GM12874 (cell line): ENCODE measurements around the gene EFNA4.

Experiments used
- CTCF ChIP-seq: IDR thresholded peaks from 2 replicates; pipeline ENCODE4 v1.5.1; 2011; ENCODE audit warnings: low read depth, mild to moderate bottlenecking, control low read depth, low read length, moderate library complexity; ENCODE audit not compliant: insufficient read depth

The EFNA4 gene

GRCh38 chr1:155026588-155026987 is 37.0 kb upstream of the EFNA4 start:
- no peak for TF ChIP-seq CTCF

GRCh38 chr1:155029513-155030242 is 33.9 kb upstream of the EFNA4 start:
- no peak for TF ChIP-seq CTCF

DNA sequence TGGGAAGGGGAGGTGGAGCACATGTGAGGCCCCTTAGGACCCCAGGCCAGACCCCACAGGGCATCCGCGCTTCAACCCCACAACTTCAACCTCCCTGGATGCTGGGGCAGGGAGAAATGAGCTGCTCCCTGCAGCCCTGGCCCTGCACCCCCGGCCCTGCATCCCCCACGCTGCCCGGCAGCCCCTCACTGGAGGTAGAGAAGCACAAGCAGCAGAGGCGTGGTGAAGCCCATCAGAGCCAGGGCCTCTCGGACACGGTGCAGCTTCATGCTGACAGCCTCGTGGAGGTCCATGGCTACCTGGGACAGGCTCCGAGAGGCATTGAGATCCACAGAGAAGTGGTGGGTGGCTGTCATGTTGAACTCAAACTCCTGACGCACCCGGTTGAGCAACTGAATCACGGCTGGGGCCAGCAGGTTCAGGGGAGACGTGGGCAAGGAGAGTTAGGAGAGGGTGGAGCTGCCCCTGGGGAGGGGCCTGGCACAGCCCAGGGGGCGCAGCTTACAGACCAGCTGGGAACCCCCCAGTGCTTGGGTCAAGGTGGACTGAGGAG is 33.2 kb upstream of the EFNA4 start:
- TF ChIP-seq CTCF = no peak

DNA sequence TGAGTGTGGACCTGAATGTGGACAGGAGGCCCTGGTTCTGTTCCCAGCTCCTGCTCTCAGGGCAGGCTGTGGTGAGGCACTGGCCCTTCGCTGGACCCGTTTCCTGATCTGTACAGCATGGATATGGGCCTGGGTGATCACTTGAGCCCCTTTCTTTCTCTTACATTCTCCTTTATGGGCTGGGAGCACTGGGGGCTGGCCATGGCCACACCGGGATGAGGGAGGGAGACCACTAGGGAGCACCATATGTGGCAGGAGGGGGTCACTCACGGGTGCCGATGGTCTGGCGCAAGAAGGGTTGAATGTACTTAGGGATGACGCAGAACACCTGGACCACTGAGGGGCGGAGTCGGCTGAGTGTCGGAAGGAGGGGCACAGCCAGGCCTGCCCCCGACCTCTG is 32.6 kb upstream of the EFNA4 start:
- TF ChIP-seq CTCF = no peak

DNA sequence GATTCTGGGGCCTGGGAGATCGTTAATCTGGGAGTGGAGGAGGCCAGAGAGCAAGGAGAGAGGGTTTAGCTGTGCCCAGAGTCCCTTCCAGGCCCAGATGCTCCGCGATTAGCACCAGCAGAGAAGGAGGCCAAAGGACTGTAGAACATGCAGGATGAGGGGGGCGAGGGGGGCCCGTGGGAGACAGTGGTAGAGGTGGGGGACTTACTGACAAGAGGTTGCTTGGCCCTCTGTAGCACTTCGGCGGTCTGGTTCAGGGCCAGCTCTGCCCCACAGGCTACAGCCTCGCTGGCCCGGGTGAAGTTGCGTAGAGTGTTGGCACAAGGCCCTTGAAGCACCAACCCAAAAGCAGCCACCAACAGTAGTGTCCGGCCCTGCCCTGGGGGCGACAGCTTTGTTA is 30.7 kb upstream of the EFNA4 start:
- no peak for TF ChIP-seq CTCF

DNA sequence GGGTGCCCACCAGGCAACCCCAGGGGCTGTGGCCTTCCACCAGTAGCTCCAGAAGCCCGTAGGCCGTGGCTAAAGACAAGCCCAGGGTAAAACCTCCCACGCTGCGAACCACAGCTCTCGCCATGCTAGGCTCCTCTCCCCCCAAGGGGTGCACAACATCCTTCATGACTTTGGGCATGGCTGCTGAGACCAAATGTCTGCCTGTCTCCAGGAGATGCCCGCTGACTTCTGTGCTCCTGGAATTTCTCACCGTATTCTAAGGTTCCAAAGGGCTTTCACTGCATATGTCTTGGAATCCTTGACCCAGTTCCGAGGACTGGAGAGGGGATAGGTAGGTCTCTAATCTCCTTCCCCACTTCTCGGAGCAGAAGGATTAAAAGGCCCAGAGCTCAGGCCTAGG is 30.0 kb upstream of the EFNA4 start, which contains the start of the genes DCST1 and DCST2:
DCST1 (plus strand) TSS at position 301 of the 400 bp plus-strand sequence. CDS start 213 bp downstream, outside the sequence.
DCST2 (minus strand) TSS at position 258 of the 400 bp plus-strand sequence; CDS start at position 178, 80 bp downstream.
- no peak for TF ChIP-seq CTCF

DNA sequence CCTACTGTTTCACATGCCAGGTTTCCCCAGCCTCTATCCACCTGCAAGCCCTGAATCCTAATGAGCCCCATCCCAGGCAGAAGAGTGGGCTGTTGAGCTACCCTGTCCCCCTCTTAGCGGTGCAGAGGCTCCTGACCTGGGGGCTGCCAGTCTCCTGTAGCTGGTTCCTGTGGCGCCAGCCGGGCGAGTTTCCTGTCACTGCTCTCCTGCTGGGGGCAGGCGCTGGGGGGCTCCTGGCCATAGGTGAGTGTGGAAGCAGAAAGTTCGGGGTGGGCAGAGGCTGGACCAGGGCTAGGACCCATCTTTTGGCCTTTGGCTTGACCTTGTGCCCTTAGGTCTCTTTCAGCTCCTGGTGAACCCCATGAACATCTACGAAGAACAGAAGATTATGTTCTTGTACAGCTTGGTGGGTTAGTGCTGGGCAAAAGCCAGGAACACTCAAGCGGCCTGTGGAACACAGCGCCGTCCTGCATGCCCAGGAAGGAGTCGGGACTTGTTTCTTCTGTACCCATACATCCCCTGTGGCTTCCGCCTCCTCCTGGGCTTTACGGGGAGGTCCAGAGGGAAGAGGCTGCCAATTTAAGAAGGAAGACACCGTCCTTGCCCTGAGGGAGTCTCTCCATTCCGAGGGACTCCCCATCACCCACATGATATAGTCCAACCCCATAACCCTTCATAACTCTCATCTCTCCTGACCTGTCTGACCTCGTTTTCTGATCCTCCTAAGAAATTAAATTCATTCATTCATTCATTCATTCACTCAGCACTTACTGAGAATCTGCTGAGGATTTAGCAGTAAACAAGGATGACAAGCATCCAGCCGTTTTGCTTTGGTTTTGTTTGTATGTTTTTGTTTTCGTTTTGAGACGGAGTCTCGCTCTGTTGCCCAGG is 29.0 kb upstream of the EFNA4 start:
- TF ChIP-seq CTCF = no peak
